ENCODE results near the gene RHEBL1.
"Not testable (repeated sequence)": the region's sequence is repeated elsewhere in the genome, so short reads cannot be mapped to it uniquely, and the experiment has no call there.

Gene RHEBL1

DNA sequence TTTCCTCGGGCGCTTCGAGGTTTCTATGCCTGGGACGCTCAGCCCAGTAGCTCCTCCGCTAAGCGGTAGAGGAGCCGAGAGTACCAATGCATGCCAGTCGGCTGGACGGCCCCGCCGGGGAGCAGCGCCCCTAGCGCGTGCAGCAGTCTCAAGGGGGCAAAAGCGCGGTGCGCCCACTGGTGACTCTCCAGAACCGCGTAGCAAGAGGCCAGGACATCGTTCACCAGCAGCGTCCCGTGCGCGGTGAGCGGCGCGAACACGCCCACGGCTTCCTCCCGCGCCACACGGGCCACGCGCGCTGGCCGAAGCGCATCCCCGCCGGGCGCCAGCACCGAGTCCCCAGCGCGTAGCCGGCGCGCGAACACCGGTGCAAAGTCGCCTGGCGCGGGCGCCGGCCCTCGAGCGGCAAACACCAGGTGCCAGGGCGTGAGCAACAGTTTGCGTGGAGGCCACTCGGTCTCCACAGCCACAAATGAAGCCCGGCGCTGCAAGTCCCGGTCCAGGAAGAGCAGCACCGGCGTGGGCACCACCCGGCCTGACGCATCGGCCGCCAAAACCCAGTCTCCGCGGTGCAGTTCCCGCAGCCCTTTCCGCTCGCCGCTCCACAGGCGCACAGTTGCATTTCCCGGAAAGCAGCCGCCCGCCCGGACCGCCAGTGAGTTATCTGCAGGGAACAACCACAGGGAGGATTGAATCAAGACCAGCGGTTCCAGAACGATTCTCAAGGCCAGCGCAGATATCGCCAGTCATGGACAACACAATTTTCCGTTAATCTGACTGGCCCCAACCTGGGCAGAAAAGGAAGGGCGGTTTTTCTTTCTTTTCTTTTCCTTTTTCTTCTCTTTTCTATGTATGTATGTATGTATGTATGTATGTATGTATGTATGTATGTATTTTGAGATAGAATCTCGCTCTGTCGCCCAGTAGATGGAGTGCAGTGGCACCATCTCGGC lies 20.3 kb upstream of the RHEBL1 start:
- no peak for DNase-seq (ENCODE audit: low read depth)

DNA sequence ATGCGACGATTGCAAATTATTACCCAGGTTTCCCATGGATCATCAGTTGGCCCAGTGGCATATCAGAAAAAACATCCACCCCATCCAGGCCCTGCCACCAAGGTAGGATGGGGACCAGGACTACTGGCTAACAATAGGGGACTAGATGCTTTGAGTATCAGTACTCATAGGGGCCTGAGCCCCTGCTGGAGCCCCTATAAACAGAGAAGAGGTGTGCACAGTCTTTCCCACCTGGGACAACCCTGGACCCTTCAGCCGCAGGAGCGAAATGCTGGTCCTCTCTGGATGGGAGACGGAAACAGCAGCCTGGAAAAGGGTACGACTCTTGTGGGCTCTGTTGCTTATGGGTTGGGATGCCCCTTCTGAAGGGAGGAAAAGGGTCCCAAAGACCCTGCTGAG lies 19.2 kb upstream of the RHEBL1 start:
- DNase-seq (ENCODE audit: low read depth) = no peak

DNA sequence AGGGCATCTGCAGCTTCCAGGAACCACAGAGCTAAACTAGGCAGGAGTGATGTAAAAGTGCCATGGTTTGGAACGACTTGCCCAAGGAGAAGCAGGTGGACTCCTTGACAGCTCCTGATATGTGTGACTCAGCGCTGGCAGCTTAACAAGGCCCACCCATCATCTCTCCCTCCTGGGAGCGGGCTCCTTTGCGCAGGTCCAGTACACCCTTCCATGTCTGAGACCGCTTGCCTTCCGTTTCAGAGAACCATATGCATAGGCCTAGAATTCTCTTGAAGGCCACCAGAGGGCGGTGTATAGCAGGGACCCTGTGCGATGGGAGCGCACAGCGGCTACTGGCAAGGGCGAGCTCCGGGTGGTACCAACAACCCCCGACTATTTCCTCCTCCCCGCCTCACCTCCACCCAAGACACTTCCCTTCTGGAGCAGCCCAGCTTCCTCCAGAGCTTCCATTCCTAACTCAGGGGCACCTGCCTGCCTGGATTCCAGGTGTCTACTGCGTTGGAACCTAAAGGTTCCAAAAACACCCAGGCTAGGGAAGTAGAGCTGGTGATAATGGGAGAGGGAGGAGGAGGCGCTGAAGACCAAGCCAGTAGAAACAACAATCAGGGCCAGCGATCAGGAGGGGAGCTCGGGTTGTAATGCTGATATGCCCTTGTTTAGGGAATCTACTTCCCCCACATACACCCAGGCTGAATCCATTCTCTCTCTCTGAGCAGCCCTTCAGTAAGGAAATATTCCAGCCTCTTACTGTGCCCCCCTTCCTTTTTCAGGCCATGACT lies 18.6 kb upstream of the RHEBL1 start:
- peak; percentile 69 for DNase-seq (ENCODE audit: low read depth)

DNA sequence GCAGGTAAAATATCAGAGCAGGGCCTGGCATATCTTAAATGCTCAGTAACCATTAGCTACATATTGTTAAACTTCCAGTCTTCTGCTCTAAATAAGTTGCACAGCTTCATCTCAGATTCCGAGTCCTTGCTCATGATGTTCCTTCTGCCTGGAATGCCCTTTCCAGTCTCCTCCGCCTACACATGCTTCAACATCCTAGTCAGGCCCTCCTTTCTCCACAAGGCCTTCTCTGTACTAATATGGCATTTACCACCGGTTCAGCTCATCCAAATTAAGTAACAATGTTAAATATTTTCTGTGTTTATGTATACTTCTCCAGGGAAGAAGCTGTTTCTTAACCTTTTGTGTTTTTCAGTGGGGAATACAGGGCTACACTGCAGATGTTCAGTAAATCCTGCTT lies 16.3 kb upstream of the RHEBL1 start:
- DNase-seq (ENCODE audit: low read depth) = no peak

DNA sequence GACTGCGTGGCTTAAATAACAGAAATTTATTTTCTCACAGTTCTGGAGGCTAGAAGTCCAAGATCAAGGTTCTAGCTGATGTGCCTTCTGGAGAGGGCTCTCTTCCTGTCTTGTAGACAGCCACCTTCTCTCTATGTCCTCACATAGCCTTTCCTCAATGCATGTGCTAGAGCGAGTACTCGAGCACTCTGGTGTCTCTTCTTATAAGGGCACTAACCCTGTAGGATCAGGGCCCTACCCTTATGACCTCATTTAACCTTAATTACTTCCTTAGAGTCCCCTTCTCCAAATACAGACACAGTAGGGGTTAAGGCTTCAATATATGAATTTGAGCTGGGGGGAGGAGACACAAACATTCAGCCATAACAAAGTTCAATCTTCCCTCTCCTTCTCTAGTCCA lies 14.7 kb upstream of the RHEBL1 start:
- no peak for DNase-seq (ENCODE audit: low read depth)

GRCh38 chr12:49079793-49080192 lies 10.0 kb upstream of the RHEBL1 start:
- no peak for DNase-seq (ENCODE audit: low read depth)

DNA sequence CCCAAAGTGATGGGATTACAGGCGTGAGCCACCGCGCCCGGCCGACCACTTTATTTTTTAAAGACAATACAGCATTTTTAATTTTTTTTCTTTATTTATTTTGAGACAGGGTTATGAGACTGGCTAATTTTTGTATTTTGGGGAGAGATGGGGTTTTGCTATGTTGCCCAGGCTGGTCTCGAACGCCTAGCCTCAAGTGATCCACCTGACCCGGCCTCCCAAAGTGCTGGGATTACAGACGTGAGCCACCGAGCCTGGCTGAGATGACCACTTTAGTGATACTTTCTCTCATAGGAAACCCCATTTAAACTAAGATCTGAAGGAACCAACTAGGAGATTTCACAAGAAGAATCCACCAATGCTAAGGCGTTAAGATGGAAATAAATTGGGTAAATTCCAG lies 1.2 kb upstream of the RHEBL1 start:
- no peak for DNase-seq (ENCODE audit: low read depth)

- no peak for DNase-seq (ENCODE audit: low read depth)
These were observed 786 bp downstream of the RHEBL1 start for GRCh38 chr12:49068879-49069506.

- no peak for DNase-seq (ENCODE audit: low read depth)
These were observed 3.7 kb downstream of the RHEBL1 start for GRCh38 chr12:49066120-49066519.

GRCh38 chr12:49064767-49065152 lies 5.0 kb downstream of the RHEBL1 start:
- no peak for DNase-seq (ENCODE audit: low read depth)

DNA sequence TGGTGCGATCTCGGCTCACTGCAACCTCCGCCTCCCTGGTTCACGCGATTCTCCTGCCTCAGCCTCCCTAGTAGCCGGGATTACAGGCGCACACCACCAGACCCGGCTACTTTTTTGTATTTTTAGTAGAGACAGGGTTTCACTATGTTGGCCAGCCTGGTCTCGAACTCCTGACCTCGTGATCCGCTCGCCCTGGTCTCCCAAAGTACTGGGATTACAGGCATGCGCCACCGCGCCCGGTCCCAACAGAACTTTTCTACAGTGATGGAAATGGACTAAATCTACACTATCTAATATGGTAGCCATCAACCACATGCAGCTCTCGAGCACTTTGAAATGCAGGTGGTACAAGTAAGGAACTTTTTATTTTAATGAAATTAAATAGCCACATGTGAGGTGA lies 7.9 kb downstream of the RHEBL1 start:
- not testable (repeated sequence) for DNase-seq (ENCODE audit: low read depth)

DNA sequence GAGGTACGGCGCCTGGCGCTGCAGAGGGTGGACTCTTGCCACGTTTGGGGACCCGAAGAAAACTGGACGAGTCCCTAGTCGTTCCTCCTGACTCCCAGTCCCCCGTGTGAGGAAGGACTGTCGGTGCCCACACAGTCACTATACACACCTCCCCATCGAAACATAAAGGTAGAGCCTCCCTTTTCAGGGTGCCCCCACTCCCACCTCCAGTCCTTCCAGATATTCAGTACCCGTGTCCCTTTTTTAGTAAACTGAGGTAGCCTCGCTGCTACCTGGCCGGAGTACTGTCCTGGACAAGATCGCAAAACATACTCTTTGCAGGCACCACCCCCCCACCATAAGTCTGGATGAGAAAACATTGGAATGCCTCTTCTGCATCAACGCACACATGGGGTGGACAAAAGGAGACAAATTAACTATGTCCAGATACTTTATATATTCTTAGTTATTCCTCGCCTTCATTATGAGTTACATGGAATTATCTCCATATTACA lies 8.6 kb downstream of the RHEBL1 start:
- DNase-seq (ENCODE audit: low read depth) = no peak

GRCh38 chr12:49060237-49061156 lies 9.3 kb downstream of the RHEBL1 start, which contains the start of gene KMT2D:
Gene KMT2D, minus strand, starts transcription at chr12:49060794. Its CDS starts 5,470 bp downstream, at chr12:49055324.
- peak; percentile 78 for DNase-seq (ENCODE audit: low read depth)

DNA sequence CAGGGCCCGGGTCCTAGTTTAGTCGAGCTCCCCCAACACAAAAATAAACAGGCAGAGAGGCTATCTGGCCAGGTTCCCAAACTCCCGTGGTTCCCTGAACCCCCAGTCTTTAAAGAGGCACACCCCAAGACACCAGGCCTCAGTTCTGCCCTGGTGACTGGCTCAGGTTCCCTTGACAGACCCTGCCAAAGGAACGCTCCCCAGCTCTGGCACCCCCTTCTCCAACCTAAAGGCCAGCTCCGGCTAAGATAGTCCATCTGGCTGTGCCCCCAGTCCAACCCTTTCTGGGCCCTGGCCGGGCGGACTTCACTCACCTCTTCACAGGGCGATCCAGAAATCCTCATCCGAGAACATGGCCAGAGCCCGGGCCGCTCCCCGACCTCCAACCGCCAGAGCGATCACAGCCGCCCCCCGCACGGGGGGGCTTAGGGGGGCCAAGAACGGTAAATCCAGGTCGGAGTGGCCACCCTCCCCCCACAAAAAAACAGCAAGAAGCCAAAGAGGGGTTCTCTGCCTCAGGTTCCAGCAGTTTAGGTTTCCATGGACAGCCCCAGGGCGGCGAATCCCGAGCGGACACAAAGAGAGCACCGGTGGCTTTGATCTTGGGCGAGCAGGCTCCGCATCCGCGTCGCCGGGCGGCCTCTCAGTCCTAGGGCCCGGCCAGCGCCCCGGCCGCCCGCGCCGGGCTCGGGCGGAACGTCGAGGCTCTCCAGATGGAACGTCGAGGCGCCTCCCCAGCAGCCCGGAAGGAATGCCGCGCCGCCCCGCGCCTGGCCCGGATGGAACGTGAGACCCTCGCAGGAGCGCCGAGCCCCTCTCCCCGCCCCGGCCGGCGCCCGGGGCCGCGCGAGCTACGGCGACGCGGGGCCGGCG lies 10.2 kb downstream of the RHEBL1 start:
- DNase-seq (ENCODE audit: low read depth) = no peak

GRCh38 chr12:49059045-49059298 lies 10.8 kb downstream of the RHEBL1 start:
- no peak for DNase-seq (ENCODE audit: low read depth)

DNA sequence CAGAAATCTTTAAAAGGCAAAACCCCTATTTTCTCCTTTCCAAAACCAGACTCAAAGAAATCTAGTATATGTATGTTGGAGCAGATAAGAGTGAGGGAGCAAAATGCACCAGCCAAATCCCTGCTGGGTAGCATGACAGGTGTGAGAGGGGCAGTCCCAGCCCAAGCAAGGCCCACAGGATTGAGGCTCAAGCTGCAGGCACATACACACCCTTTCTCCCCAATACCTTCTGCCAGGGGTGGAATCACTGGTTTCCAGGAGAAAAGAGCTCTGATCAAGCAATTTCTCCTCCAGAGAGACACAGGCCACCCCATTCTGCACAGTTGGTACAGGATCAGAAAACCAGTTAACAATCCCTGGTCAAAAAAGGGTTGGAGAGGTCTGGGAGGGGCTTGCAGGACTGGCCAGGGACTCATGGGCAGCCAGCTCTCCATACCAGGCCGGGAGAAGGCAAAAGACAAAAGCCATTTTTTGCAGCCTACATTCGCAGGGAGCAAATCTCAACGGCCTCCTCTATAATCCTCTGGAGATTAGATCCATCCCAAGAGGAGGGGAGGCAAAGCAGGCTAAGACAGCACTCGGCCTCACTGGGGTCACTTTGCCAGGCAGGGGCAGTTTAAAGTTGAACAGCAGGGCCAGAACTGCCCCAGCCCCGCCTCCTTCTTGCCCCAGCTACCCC lies 11.3 kb downstream of the RHEBL1 start:
- no peak for DNase-seq (ENCODE audit: low read depth)

- DNase-seq (ENCODE audit: low read depth) = no peak
These were observed 11.9 kb downstream of the RHEBL1 start for GRCh38 chr12:49057888-49058287.

DNA sequence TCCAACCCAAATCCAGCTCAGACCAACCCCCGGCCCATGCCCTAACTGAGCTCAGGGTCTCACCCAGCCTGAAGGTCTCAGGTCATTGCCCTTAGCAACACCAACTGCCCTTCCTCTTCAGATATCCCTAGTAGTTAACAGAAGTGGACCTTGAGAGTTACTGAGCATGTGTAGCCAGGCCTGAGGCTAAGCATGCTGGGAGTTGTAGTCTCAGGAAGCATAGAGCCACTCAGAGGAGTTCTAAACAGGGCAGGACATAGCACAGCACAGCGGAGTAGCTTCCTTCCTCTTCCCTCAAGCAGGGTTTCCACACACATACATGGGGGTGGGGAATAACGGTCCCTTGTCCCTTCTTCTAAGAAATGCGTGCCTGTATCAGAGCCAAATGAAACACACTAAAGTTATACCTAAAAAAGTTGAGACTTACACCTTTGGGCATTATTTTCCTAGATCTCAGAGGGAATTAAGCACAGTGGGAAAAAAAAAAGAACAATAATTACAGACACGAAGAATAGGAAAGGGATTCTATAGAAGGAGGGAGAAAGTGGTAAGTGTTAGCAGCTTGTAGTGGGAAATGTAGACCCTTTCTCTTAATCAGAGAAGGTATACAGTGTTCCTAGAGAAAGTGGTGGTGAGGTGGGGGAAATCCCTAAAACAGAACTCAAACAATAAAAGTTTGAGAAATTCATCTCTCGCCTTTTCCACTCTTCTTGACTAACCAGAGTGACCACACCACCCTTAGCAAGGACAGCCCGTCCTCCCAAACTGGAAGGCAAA lies 13.6 kb downstream of the RHEBL1 start:
- DNase-seq (ENCODE audit: low read depth) = peak; percentile 46

- no peak for DNase-seq (ENCODE audit: low read depth)
These were observed 14.7 kb downstream of the RHEBL1 start for GRCh38 chr12:49055092-49055491.
